ENCODE results near the gene CD244.
A peak's percentile ranks its signal among the peaks of the same experiment; 100 is the strongest.
"Not testable (repeated sequence)": the region's sequence is repeated elsewhere in the genome, so short reads cannot be mapped to it uniquely, and the experiment has no call there.

The CD244 gene

DNA sequence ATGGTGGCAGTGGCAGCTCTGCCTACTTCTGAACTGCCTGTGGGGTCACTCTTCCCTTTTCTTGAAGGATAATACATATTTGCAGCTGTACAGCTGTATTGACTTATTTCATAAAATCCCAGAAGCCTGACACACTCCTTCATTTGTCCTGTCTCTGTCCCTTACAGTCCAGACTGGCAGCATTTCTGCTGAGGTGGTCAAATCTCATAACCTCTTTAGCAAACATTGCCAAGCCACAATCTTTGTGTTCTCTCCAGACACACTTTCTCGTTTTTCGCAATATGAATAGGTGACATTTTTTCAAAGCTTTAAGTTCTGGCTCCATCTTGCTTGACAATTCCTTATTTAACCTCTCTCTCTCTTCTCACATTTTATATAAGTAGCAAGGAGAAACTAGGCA lies 51.5 kb downstream of the CD244 start:
- DNase-seq (ENCODE audit: low read depth in 2 of 2): no peak

DNA sequence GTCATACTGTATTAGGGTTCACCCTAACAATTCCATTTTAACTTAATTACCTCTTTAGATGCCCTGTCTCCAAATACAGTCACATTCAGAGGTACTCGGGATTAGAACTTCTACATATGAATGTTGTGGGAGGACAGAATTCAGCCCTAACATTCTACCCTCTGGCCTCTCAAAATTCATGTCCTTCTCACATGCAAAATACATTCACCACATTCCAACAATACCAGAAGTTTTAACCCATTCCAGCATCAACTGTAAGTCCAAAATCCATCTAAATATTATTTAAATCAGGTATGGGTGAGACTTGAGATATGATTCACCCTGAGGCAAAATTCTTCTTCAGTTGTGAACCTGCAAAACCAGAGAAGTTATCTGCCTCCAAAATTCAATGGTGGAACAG lies 52.2 kb downstream of the CD244 start:
- no peak for DNase-seq (ENCODE audit: low read depth in 2 of 2)

DNA sequence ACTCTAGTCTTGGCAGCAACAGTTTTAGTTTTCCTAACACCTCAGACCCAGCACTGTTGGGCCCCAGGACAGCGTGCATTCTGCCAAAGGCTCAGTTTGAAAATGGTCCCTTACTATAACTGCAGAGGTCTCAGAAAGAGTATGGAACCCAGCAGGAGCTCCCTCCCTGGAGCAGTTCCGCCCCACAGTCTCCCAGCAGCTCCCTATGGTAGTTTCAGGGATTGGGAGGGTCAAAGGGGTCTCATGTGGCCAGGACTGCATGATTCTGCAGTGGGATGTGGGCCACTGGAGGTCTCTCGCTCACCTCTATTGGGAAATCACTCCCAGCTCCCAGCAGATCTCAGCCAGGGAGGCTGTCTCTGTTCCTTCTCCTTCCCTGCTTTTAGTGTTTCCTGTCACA lies 54.4 kb downstream of the CD244 start:
- DNase-seq (ENCODE audit: low read depth in 2 of 2): no peak

DNA sequence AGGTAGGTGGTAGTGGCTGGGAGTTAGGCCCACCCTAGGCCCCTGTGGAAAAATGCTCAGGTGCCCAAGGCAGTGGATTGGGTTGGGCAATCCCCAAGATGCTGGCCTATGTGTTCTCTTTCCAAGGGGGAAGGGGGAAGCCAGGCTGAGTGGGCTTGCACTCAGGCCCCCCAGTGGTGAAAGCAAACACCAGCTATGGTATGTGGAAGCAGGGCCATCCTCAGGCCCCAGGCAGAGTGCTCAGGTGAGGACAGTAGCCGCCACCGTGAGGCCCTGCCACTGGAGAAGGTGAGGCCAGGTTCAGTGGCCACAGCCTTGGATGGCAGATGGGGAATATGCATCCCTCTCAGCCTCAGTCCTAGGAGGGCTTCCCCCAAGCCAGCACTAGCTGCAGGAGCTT lies 54.9 kb downstream of the CD244 start:
- DNase-seq (ENCODE audit: low read depth in 2 of 2): no peak

DNA sequence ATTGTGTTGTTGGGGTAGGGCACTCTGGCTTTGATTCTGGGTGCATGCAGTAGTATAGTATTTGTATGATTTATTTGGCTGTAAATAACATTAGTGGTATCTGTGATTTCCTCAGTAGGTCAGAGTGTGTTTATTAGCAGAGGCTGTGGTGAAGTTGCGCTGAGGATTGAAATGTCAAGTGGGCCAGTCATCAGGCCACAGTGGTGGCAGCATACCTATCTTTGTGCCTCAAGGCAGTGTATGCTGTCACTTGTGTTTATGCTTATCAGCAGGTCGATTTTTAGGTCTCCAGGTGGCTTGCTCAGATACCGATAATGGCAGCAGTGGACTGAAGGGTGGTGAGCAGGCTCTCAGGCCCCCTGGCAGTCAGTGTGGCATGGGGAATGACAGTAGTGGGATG lies 55.4 kb downstream of the CD244 start:
- no peak for DNase-seq (ENCODE audit: low read depth in 2 of 2)

DNA sequence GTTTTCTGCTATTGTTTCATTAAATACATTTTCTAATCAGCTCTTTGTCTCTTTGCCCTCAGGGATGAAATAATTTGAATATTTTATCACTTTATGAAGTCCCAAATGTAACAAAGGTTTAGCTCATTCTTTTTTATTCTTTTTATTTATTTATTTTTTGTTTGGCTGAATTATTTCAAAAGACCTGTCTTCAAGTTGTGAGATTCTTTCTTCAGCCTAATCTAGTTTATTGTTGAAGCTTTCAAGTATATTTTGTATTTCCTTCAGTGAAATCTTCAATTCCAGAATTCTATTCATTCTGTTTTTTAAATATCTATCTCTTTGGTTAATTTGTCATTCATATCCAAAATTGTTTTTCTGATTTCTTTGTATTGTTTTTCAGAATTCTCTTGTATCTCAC lies 55.9 kb downstream of the CD244 start:
- no peak for DNase-seq (ENCODE audit: low read depth in 2 of 2)

DNA sequence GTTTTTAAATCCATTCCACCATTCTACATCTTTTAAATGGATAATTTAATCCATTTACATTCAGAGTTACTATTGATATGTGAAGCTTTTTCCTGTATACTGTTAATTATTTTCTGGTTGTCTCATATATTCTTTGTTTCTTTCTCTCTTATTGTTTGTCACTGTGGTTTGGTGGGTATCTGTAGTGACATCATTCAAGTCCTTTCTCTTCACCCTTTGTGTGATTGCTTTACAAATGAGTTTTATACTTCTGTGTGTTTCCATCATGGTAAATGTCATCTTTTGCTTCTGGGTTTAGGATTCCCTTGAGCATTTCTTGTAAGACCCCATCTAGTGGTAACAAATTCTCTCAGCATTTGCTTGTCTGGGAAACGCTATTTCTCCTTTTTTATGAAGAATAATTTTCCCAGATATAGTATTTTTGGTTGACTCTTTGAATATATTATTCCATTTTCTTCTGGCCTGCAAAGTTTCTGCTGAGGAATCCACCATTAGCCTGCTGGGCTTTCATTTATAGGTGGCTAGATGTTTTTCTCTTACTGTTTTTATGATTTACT lies 56.5 kb downstream of the CD244 start:
- no peak for DNase-seq (ENCODE audit: low read depth in 2 of 2)

DNA sequence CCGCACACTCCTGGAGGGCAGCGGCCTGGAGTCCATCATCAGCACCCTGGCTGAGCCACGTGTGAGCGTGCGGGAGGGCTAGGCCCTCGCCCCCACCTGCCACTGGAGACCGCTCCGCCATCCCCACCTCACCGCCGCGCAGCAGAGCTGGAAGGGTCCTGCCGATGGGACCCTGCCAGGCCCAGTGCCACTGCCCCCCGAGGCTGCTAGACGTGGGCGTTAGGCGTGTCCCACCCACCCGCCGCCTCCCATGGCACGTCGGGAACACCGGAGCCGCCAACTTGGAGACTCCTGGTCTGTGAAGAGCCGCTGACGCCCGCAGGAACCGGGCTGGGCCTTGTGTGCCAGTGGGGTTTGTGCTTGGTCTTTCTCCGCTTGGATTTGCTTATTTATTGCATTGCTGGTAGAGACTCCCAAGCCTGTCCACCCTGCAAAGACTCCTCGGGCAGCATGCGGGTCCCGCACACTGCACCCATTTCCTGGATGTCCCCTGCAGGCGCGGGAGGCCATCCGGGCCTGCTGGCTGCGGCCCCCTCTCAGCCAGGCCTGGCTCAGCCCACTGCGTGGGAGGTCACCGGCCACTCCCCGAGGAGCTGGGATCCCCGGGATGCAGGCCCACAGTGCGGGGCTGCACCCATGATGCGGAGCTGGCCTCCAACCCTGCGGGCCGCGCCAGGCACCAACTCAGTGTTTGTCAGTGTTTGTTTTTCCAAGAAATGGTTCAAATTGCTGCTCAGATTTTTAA lies 60.7 kb downstream of the CD244 start:
- no peak for DNase-seq (ENCODE audit: low read depth in 2 of 2)

DNA sequence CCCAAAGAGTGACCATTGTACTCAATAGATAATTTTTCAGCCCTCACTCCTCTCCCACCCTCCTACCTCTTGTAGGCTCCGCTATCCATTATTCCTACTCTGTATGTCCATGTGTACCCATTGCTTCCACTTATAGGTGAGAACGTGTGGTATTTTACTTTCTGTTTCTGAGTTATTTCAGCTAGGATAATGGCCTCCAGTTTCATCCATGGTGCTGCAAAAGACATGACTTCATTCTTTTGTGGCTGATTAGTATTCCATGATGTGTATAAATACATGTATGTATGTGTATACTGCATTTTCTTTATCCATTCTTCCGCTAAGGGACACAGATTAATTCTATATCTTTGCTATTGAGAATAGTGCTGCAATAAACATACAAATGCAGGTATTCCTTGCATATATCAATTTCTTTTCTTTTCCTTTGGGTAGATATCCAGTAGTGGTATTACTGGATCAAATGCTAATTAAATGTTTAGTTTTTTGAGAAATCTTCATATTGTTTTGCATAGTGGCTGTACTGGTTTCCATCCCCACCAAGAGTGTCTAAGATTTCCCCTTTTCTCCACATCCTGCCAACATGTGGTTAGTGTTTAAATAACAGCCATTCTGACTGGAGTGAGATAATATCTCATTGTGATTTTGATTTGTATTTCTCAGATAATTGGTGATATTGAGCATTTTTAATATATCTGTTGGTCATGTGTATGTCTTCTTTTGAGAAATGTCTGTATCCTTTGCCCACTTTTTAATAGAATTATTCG lies 61.9 kb downstream of the CD244 start:
- no peak for DNase-seq (ENCODE audit: low read depth in 2 of 2)

DNA sequence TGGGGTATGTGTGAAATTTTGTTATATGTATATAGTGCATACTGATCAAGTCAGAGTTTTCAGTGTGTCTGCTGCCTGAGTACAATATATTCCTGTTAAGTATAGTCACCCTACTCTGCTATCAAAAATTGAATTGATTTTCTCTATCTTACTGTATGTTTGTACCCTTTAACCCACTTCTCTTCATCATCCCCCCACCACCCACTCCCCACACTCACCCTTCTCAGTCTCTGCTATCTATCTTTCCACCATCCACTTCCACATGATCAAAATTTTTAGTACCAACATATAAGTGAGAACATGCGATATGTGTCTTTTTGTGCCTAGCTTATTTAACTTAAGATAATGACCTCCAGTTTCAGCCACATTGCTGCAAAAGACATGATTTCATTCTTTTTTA lies 62.5 kb downstream of the CD244 start:
- DNase-seq (ENCODE audit: low read depth in 2 of 2): no peak

DNA sequence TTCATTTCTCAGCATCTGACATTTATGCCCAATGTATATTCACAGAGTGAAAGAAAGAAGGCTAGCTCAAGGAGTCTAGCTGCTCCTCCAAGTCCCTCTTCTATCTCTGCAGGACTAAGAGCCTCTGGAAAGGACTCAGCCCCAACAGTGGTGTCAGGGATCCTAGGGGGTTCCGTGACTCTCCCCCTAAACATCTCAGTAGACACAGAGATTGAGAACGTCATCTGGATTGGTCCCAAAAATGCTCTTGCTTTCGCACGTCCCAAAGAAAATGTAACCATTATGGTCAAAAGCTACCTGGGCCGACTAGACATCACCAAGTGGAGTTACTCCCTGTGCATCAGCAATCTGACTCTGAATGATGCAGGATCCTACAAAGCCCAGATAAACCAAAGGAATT lies 63.0 kb downstream of the CD244 start:
- no peak for DNase-seq (ENCODE audit: low read depth in 2 of 2)

DNA sequence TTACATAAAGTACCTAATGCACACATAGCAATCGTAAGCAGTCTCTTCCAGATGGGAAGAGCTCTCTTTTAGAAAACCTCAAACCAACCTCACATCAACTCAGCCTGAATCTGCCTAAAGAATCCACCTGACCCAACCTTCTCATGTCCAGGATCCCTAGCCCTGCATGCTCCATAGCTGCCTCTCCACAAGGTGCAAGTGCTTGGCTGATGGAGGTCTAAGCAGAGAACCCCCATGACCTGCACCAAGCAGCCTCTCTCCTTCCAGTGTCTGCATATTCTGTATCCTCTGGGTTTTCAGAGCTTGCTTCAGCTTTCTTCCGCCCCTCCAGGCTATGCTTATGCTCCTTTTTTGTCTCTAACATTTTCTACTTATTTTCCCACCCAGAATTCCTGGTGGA lies 64.2 kb downstream of the CD244 start:
- DNase-seq (ENCODE audit: low read depth in 2 of 2): no peak

DNA sequence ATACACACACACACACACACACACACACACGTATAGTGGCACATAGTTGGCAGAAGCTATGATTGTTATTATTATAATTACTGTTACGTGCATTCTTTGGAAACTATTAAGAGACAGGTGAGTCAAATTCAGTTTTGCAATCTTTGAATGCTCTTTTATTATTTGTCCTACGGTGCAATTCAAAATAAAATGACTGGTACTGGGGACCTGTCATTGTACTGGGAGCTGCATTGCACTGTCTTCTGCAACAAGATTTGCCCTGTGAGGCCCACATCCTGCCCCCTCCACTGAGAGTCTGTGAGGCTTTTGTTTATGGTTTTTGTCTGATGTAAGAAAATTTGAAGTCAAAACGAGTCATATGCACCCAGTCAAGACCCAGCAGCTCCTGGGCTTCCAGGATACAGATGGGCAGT lies 64.8 kb downstream of the CD244 start:
- peak in 1 of 2 donors; percentile 43 for DNase-seq (ENCODE audit: low read depth in 2 of 2)

DNA sequence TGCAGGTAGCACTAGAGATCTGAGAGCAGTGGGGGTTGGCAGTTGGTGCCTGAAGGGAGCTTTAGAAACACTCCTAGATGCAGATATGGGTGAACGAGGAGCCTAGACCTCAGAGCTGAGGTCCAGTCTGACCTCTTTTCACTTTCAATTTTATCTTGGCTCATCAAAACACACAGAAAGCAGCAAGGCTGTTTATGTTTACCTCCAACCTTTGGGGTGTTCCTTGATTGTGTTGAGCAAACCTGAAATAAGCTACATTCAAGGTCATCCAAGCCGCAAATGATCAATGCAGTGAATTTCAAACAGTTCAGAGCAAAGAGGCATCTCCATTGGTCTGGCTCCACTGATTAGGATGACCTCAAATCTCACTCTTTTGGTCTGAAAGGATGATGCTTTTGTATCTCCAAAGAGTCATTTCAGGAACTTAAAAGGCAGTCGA lies 65.4 kb downstream of the CD244 start:
- DNase-seq (ENCODE audit: low read depth in 2 of 2): no peak

DNA sequence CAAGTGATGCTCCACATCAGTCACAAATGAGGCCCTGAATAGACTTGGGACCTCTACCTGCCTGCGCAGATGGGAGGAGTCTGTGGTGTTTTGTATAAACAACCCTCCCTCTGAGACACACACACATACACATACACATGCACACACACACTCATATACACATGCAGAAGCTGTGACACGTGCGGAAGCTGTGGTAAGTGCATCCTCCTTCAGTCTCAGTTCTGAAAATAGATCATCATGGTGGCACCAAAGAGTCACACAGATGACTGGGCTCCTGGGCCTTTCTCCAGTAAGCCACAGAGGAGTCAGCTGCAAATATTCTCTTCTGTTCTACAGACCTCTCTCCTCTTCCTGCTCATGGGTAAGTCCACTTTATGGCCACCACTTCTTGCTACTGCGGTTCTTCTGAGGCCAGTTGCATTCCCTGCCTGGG lies 66.7 kb downstream of the CD244 start, which contains the start of gene LY9:
LY9 (plus strand) TSS at position 224 of the 433 bp plus-strand sequence; CDS start at position 238, 14 bp downstream.
- DNase-seq (ENCODE audit: low read depth in 2 of 2): peak; percentile 55 to 59

DNA sequence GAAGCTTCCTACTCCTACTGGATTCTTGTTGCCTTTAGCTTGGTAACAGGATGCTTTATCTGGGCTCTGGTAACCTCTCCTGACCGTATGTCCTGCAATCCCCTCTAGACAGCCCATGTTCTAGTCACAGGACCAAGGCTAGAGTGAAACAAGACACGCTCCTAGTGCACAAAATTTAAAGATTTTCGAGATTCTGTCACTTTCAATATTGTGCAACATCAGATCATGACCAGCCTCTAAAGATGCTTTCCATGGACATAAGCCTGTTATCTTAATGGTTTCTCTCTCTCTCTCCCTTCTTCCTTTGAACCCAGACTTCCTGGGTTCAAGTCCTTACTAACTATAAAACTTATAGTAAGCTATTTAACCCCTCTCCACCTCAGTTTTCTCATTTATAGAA lies 68.3 kb downstream of the CD244 start:
- DNase-seq (ENCODE audit: low read depth in 2 of 2): no peak

DNA sequence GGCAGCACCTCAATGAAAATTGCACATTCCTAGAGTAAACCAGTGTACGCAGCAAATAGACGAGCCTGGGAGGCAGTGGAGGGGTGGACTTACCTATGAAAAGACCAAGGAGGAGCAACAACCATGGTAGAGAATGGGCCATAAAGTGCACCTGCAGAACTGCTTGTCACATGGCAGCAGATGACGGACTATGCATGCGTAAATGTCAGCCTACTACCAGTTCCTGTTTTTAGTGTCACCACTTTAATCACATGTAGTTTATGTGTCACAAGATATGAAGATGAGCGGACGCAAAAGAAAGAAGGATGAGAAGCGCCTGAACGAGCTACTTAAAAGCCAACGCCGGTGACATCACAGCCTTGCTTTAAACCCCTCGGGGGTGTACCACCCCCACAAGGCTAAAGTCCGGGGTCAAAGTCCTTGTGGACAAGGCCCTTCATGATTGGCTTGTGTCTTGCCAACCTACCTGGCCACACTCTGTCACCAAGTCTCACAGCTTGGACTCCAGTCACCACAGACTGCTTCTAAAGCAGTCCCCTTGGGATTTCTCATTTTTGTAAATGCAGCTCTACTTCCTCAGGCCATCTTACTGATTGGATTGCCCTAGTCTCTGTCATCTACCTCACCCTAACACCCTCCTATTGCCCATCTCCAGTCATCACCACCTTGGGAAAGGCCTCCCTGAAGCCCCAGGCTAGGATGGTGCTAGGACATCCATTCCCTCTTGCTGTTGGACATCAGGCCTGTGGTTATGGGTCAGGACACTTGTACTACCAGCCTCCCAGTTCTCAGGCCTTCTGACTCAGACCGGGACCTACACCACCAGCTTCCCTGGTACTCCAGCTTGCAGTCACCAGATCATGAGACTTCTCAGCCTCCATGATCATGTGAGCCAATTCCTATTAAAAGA lies 72.7 kb downstream of the CD244 start:
- no peak for DNase-seq (ENCODE audit: low read depth in 2 of 2)

DNA sequence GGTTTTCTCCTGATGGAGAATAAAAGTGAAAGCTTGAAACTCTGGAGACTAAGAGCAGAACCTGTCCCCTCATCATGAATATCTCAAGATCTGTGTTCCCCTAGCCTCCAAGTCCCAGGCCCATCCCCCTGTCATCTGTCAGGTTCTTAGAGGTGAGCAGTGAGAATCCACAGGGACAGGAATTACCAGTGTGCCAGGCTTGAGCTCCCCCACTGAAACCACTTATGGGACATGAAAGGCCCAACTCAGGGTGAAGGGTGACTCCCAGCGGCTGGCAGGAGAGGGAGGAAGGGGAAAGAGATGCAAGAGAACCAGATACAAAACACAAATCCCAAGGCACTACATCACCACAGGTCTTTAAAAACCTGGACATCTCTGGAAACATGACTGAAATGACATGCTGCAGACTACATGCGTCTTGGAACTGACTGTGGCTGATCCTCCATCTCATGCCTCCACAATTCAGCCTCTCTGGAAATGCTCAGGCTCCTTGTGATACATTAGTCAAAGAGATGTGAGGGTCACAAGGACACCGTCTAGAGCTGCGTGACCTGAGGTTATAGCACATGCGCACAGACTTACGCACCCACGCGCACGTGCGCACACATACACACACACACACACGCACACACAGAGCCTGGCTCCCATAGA lies 73.5 kb downstream of the CD244 start:
- DNase-seq (ENCODE audit: low read depth in 2 of 2): no peak

DNA sequence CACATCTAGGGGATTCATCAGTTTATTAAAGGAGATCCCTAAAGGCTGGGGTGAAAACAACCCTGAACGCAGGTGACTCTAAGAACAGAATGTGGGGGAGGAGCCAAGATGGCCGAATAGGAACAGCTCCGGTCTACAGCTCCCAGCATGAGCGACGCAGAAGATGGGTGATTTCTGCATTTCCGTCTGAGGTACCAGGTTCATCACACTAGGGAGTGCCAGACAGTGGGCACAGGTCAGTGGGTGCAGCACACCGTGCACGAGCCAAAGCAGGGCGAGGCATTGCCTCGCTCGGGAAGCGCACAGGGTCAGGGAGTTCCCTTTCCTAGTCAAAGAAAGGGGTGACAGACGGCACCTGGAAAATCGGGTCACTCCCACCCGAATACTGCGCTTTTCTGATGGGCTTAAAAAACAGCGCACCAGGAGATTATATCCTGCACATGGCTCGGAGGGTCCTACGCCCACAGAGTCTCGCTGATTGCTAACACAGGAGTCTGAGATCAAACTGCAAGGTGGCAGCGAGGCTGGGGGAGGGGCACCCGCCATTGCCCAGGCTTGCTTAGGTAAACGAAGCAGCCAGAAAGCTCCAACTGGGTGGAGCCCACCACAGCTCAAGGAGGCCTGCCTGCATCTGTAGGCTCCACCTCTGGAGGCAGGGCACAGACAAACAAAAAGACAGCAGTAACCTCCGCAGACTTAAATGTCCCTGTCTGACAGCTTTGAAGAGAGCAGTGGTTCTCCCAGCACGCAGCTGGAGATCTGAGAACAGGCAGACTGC lies 79.5 kb downstream of the CD244 start:
- not testable (repeated sequence) for DNase-seq (ENCODE audit: low read depth in 2 of 2)

DNA sequence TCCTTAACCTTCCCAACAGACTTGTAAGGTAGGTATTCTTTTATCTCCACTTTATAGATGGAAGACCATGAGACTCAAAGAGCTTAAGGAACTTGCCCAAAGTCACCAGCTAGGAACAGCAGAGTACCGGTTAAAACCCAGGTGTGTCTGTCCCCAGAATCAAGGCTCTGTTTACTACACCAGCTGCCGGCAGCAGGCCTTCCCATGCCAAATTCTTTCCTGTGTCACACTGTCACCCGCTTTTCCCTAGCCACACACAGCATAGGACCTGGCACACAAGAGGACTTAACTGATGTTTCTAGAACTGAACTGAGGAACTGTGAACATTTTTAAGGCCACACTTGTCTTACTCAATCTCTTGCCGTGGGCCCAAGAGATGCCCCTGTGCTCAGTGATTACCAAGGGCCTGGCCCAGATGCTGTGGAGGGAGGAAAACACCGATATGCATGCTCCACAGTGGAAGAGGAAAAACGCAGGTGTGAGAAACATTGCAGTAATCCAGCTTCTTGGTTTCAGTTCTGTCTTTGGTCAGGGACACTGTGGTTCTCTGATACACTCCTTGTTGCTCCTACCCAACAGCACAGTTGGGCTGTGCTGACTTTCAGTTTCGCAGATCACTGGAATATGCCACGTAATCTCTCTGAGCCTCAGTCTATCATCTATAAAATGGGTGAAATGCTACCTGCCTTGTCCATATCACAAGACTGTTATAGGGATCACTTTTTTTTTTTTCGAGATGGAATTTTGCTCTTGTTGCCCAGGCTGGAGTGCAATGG lies 80.6 kb downstream of the CD244 start:
- no peak for DNase-seq (ENCODE audit: low read depth in 2 of 2)
